ENCODE data around the gene NUBPL.

GRCh38 chr14:31792726-31793125 lies 231.5 kb downstream of the NUBPL start:
- TF ChIP-seq POLR2A (IDR thresholded peaks at IDR 0.05) (no peak), CTCF (IDR thresholded peaks at IDR 0.05 in 8 of 11, conservative IDR thresholded peaks at IDR 0.05 in 3 of 11) (no peak), POLR2AphosphoS5 (IDR thresholded peaks at IDR 0.05) (no peak)
